Effector CD4-positive, alpha-beta T cell (primary cell): ENCODE measurements around the gene WBP2.
"Not testable (repeated sequence)": the region's sequence is repeated elsewhere in the genome, so short reads cannot be mapped to it uniquely, and the experiment has no call there.

Experiments used
- DNase-seq: peaks from one replicate; pipeline ENCODE4 v3.0.0-alpha.2; 2020

The WBP2 gene

DNA sequence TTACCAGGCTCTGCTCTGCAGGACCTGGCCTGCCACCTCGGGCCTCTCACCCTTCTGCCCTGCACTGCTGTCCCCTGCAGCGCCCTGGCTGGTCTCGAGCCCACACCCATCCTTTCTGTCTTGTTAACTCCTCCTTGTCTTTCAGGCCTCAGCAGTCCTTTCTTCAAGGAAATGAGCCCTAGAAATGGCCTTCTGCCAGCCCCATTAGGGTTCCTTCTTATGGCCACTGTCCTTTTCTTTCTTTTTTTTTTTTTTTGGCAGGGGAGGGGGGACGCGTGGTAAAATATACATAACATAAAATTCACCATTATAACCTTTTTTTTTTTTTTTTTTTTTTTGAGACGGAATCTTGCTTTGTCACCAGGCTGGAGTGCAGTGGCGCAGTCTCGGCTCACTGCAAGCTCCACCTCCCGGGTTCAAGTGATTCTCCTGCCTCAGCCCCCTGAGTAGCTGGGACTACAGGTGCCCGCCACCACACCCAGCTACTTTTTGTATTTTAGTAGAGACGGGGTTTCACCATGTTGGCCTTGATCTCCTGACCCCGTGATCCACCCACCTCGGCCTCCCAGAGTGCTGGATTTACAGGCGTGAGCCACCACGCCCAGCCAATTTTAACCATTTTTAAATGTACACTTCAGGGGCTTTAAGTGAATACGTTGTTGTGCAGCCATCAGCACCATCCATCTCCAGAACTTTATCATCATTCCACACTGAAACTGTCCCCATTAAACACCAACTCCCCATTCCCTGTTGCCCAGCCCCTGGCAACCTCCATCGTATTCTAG lies 10.5 kb upstream of the WBP2 start:
- DNase-seq = not testable (repeated sequence)

DNA sequence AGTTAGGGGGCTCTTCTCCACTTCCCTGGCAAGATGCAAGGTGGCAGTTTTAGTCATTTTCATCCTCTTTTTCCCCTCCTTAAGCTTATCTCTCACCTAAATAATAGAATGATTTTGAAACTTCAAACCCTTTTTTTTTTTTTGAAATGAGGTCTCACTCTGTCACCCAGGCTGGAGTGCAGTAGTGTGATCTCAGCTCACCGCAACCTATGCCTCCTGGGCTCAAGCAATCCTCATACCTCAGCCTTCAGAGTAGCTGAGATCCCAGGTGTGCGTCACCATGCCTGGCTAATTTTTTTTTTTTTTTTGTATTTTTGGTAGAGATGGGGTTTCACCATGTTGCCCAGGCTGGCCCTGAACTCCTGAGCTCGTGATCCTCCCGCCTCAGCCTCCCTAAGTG lies 9.8 kb upstream of the WBP2 start:
- not testable (repeated sequence) for DNase-seq

DNA sequence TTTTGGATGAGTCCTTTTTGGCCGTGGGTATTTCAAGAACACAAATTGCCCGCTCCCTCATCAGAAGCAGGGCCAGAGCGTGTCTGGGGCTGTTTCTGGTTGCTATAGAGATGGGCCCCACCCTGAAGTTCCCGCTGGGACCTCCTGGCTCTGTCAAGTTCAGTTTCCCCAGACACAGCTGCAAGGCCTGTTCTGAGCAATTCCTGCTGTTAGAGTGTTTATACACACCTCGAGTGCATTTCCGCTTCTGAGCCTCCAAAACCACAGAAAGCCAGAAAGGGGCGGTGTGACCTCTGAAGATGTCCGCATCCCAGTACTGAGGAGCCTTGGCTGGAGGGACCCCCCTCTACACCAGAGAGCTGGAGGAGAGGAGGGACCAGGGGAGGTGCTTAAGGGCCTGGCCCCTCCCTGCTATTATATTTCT lies 9.3 kb upstream of the WBP2 start:
- DNase-seq = no peak

DNA sequence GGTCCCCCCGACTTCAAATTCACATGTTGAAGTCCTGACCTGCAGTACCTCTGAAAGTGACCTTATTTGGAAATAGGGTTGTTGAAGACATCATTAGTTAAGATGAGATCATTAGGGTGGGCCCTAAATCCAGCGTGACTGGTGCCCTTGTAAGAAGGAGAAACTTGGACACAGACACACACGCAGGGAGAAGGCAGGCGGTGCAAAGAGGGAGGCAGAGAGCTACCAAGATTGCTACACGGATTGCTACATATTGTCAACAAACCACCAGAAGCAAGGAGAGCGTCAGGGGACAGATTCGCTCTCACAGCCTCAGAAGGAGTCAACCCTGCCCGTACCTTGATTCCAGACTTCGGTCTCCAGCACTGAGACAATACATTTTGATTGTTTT lies 6.8 kb upstream of the WBP2 start:
- no peak for DNase-seq

DNA sequence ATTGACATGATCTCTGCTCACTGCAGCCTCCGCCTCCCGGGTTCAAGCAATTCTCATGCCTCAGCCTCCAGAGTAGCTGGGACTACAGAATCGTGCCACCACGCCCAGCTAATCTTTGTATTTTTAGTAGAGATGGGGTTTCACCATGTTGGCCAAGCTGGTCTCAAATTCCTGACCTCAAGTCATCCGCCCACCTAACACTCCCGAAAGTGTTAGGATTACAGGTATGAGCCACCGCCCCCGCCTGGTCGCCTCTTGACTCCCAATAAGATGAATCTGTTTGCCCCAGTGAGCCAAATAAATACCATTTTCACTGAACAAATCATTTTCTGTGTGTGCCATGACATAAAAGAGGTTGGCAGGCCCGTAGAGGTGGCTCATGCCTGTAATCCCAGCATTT lies 4.2 kb upstream of the WBP2 start:
- not testable (repeated sequence) for DNase-seq

DNA sequence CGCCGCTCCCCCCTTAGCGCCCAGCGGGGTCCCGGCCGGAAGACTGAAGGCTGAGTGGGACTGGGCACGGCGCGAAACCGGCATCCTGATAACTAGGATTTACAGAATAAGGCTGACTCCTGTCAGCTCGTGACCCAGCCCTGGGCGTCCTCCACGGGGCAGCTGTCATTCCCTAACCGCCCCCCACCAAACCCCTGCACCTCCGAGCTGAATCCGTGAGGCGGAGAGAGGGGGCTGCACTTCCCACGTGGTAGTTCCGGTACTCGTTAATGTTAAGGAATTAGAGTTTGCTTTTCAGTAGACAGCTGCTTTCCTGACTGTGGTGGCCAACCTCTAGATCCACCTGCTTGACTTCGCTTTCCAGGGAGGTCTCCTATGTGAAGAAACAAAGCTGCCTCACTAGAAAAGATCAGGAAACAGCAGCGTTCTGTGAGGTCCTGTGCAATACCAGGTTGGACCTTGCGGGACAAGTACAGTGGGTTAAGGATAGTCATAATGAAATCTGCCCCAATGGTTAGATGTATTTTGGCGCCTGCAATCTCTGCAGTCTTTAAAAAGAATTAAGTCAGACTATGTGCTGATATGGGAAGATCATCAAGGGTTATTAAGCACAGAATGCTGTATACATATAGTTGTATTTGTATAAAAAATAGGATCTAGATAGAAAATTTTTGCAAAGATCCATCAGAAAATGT lies 1.1 kb upstream of the WBP2 start:
- DNase-seq = no peak

DNA sequence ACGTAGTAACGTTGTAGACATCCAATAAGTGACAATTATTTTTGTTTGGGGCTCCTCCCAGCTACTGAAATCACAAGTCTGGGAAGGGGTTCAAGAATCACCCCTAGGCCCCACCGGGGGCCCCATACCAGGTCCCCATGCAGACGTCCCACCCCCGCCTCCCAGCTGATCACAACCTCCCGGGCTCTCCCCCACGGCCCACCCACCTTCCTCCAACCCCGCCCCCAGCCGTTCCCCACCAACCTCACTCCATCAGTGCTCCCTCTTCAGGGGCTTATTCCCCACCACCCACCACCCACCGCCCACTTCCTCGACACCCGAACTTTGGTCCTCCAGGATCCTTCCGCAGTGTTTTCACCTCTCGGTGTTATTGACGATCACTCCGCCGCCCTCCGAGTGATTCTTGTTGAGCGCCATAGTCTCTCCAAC lies 240 bp downstream of the WBP2 start:
- DNase-seq = no peak

DNA sequence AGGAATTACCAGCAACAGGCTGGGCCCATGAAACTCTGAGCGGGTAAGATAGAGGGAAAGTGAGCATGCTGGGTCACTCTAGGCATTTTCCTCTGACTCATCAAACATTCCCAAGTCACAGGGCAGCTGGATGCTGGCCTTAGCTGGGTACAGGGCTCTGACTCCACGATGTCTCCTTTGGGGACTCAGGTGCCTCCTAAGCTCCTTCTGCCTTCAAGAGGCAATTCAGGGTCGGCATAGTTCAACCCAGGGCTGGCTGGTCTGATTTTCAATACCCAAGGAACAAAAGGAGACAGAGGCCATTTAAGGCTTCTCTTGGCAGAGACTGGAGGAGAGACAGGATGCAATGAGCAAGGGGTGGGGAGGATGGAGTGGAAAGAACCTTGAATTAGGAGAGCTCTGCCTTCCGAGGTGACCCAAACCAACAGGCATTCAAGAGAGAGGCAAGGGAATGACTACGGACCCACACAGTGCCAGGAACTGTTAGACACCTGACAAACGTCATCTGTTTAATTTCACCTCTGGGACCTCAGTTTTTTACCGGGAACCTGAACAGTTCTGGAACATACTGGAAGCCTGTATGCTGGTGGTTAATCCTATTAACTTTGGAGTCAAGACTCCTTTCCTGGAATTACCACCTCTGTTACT lies 910 bp downstream of the WBP2 start:
- no peak for DNase-seq

DNA sequence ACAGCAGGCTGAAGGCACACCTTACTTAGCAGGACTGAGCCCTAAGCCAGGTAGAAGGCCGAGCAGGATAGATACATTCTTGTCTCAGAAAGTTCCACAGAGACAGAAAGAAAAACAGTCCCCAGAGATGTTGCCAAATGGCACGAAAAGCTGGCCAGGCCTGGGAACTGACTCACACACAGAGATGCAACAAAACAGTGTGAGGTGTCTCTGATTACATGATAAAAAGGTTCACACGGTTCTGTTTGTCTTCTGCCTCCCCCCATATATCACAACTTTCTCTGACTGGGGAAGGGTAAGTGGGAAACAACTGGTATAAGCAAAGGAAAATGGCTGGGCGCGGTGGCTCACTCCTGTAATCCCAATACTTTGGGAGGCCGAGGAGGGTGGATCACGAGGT lies 1.7 kb downstream of the WBP2 start:
- DNase-seq = no peak

DNA sequence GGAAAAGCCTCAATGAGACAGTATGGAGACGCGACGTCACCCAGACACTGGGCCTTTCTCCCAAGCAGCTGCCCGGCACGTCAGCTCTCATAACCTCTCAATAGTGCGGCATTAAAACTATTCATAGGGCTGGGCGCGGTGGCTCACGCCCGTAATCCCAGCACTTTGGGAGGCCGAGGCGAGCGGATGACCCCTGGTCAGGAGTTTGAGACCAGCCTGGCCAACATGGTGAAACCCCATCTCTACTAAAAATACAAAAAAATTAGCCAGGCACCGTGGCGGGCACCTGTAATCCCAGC lies 3.5 kb downstream of the WBP2 start:
- not testable (repeated sequence) for DNase-seq

DNA sequence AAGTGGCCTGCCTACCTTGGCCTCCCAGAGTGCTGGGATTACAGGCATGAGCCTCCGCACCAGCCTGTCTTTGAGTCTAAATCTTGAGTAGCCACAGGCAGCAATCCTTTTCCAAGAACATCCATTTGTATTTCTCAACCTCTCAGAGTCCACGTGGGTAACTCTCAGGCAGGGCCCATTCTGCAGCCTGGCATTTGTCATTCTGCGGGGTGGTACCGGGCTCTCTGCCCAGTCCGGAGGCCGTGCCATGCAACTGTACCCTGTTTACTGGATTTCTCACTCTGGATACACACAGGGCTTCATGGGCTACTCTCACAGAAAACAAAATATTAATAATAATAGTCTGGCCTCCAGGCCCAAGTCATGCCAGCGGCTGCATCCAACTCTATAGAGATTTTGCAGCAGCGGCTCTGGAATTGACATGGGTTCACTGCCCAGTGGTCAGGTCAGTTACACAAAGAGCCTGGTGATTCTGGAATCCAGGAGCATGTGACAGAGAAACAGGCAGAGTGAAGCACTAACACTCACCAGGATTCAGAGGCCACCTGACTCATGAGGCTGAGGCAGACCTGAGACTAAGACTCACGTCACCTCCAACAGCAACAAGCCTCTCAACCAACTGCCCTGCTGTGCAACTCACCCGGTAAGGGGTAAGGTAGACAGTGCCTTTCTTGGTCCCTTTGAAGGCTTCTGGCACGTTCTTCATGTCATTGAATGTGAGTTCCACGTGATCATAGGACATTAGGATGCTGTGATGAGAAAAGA lies 4.0 kb downstream of the WBP2 start:
- DNase-seq = no peak

DNA sequence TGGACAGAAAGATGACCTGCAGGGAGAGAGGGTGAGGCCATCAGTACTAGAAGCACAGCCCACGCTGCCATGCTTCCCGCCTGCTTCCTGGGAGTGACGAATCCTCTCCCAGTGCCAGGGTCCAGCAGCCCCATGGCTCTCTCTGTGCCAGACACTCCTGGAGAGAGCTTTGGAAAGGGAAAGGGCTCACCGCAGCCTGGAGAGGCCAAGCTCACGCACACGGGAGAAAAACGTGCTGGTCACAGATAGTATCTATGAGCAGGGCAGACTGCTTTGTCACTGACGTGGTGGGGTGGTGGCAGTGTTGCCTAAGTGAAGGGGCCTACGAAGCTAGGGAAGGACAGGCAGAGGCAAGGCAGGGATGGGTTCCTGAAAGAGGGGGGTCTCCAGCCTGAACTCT lies 5.4 kb downstream of the WBP2 start:
- DNase-seq = no peak

DNA sequence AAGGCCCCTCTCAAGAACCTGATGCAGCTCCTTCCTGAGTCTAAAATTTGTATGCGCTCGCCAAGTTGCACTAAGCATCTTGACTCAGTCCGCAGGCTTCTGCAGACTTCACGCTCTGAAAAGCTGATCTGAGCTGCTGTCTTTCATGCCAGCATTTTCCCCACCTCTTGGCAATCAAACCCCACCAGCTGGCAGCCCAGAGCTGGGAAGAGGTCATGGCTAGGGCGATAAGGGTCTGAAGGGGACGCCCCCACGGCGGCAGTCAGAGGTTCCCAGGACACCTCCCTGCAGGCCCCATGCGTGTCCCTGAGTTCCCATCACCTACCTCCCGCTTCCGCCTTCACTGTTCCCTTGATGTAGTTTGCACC lies 5.9 kb downstream of the WBP2 start:
- DNase-seq = no peak

DNA sequence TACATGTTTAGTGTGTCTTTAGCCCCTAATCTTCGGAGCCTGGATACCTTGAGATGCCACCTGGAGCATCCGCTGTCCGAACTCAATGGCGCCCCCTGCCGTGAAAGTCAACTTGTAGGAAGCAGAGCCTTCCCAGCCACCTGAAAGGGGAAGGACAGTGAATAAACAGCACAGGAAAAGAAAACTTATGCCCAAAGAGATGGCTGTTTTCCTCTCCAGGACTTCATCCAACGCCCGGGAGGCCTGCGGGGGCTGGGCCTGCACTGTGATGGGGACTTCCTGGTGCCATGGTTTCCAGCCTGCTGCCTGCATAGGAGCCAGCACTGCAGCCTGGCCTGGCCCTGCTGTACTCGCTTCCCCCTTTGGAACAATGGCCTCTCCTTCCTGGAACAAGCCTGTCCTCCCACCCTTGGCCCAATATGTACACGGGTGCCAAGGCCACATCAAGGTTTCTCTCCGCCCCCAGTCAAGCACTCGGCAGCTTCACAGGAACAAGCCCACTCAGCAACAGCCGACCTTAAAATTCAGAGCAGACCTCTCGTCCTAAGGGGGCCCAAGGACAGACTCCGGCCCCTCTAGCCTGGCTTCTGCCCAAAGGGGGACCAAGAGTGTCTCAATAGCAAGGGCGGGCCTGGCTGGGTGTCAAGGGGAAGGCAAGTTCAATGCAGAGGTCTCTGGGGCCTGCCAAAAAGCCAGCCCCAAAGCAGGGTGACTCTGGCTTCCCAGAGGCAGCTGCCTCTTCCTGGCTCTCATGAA lies 6.4 kb downstream of the WBP2 start:
- DNase-seq = peak; percentile 81

DNA sequence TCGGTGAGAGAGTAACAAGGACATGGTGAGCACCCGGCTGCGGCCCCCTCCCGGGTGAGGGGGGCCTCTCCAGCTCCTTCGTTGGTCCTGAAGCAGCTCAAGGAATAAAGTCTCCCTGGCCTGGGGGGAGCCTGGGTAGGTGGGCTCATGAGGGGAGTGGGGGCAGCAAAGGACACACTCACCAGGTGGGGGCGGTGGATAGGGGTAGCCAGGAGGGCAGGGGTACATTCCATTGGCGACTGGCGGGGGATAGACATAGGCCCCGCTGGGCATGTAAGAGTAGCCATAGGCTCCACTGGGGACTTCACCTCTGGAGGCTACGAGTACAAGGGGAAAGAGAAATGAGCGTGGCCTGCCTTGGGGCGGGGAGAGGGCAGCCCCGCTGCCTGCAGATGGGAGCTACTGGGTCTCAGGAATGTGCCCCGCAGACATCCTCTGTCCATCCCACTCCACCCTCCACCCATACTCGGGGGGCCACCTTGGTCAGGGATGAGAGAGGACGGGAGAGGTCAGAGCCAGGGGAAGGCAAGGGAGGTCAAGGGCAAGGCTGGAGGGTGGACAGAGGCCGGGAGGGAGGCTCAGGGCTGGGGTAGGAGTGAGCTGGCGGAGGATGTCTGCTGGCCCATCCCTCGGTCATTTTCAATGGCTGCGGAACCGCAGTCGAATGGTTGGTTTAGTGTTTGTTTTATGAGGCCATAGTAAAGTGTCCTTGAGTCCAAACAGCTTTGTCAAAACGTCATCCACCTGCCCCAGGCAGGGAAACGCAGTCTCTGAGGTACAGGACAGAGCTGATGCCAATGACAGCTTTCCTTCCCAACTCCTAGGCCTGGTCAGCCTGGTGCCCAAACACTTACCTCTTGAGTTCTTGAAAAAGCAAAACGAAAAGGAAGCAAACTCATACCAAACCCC lies 7.3 kb downstream of the WBP2 start:
- DNase-seq = no peak

DNA sequence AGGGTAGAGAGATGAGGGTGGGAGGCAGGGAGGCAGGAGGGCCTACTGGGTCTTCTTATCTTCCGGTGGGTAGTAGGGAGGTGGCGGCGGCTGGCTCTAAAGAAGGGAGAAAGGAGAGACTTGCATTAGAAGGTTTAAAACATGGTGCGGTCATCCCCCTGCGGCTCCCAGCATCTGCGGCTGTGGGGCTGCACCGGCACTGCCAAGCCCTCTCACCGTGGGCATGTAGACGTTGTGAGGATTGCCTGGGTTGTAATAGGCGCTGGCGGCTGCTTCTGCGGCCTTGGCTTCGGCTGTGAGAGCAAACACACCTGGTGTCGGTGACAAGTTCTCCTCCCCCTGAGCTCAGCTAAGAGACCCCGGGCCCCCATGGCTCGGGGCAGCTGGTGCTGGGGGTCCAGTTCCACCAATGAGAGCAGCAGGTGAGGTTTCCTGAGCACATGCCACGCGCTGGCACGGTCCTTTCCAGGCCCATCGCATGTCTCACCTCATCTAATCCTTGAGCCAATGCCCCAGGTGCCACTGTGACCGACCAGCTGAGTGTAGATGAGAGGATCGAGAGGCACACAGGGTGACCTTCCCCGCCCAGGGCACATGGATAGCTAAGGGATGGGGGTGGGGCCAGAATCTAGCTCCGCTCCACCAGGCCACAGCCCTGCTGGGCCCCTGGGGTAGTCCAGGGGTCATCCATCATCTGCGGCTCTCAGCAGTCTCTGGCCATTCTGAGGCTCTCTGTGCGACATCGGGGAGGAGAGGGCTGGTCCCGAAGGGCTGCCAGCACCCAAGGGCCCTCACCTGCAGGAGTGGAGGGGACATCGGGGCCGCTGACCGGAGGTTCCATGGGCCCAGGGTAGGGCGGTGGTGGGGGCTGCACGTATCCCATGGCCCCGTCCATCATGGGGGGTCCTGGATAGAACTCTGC lies 8.2 kb downstream of the WBP2 start:
- DNase-seq = no peak

DNA sequence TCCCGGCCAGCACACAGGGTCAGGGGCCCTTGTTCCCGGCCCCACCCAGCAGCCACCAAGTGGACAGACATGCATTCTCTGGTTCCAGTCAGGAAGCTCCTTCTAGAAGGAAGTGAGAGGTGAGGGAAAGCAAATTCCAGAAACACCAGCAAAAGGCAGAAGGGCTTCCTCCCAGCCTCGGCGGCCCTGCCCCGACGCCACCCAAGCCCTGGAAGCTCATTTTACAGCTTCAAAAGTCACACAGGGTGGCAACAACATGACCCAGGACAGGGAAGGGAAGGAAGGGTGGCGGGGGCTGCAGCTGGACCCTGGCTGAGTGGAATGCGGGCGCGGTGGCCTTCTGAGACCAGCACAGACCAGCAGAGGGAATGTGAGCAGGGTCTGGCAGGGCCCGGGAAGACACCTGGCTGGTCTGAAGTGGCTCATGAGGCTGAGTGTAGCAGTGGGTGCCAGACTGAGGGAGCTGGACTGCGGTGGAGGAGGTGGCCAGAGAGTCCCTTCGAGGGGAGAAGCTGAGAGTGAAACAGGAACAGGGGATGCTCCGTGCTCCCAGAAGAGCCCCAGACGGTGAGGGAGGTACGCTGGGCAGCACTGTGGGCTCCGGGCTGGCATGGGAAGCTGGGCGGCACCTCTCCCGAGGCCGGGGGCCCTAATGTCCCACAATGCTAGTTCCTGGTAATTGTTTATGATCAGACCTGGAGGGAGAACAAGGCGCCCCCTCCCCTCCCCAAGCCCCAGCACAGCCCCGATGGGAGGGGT lies 9.0 kb downstream of the WBP2 start:
- no peak for DNase-seq

DNA sequence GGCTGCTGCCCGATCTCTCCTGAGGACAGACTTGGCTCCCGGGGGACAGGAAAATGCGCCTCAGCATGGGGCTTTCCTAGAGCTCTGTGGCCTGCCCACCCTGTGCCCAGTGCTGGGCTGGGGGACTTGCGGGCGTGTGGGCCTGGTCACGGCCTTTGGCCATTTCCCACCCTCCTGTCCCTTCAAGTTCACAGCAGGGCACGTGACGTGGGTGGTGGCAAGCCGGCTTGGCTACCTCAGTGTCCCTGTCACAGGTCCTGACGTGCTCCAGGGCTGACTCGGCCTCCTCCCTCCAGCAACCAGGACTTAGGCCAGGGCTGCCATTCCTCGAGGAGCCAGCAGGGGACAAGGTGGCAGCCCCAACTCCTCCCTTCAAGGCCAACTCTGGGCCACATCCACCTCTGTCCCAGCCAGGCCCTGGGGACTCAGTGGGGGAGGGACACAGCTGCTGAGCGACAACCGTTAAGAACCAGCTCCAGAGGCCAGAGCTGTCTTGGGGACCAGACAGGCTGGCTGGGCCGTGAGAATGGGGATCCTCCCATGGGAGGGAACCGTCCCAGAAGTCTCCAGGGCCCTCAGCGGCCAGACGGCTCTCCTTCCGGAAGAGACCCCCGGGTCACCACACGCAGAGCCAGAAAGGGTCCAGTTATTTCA lies 9.9 kb downstream of the WBP2 start:
- peak; percentile 51 for DNase-seq

DNA sequence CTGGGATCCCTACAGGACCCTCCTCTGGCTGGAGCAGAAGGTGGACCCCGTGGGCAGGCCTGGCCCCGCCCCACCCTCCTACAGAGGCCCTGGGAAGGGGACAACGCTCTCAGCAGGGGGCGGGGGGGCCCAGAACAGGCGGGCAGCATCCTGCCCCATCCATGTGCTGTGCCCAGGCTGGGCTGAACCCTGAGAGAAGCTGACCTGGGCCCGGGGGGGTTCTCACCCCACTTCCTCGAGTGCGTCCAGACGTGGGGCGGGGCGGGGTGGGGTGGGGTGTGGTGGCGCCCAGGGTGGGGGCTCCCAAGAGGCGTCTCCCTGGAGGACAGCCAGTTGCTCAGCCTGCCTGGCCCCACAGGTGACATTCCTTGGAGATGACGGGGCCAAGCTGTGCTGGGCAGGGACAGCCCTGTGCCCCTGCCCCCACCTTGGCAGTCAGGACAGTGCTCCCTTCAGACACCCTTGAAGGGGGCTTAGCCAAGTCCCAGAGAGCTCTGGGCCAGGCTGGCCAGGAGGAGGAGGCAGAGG lies 10.5 kb downstream of the WBP2 start:
- DNase-seq = no peak
